Inferior parietal cortex (tissue), 1 donor: ENCODE measurements around the gene CCS.
"Not testable (repeated sequence)": the region's sequence is repeated elsewhere in the genome, so short reads cannot be mapped to it uniquely, and the experiment has no call there.

ENCODE experiments used
- DNase-seq: peaks from one replicate; pipeline ENCODE4 v3.0.0-alpha.2; 2016; ENCODE audit errors: extremely low spot score

CCS gene

DNA sequence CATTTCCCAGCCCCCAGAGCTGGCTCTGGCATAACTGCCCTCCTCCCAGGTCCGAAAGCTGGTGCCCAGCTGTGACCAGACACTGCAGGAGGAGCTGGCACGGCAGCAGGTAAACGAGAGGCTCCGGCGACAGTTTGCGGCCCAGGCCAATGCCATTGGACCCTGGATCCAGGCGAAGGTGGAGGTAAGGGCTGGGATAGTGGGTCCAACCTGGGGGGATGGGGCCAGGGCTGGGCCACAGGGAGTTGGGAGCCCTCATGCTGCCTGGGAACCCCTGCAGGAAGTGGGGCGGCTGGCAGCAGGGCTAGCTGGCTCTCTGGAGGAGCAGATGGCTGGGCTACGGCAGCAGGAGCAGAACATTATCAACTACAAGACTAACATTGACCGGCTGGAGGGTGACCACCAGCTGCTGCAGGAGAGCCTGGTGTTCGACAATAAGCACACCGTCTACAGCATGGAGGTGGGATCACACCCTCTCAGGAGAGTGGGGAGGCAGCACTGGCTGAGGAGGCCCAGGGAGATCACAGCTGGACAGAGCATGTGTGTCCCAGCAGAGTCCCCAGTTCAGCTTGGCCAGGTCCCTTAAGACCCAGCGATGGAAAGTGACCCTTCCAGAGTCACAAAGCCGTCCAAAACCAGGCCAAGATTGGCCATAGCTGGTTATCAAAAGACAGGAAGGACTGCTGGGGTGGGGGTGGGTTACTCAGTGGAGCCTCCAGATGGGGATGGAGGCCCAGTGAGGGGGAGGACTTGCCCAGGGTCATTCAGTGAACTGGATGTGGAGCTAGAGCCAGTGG lies 31.6 kb upstream of the CCS start:
- no peak for DNase-seq

DNA sequence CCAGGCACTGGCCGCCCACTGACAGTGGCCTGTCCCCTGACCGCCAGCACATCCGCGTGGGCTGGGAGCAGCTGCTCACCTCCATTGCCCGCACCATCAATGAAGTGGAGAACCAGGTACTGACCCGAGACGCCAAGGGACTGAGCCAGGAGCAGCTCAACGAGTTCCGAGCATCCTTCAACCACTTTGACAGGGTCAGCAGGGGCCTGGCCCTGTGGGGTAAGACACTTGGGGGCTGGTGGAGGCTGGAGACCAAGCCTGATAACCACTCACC lies 31.1 kb upstream of the CCS start:
- no peak for DNase-seq

DNA sequence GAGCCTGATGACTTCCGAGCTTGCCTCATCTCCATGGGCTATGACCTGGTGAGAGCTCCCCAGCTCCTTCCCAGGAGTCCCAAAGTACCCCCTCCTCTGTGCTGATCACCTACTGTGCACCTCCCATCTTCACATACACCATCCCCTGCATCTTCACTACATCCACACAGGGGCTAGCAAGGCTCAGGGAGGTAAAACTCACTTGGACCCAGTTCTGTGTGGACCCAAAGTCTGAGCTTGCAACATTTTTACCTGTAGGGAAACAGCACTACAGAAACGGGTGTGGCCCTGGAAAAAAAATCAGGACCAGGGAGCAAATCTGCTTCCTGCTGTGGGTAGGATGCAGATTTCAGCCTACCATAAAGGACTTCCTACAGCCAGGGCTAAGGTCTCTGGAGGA lies 30.7 kb upstream of the CCS start:
- DNase-seq, result no peak

DNA sequence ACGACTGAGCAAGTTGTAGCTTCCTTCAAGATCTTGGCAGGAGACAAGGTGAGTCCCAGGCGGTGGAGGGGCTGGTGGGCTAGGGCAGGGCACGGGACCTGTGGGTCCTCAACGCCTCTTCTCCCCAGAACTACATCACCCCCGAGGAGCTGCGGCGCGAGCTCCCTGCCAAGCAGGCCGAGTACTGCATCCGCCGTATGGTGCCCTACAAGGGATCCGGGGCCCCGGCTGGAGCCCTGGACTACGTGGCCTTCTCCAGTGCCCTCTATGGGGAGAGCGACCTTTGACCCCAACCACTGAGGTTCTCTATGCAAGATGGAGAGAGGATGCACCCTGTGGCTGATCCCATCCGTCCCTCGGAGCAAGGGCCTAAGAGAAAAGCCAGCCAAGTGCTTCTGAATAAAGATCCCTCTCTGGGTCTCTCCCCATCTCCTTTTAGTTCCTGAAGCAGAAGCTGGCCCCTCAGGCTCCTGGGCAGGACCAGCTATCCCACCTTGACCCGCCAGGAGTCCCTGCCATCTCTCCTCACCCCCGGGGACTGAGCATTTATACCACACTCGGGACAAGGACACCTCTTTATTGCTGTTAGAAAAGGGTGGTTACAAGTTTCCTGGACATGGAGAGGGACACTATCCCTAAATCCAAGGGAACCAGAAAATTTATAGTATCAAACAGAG lies 29.9 kb upstream of the CCS start:
- no peak for DNase-seq

DNA sequence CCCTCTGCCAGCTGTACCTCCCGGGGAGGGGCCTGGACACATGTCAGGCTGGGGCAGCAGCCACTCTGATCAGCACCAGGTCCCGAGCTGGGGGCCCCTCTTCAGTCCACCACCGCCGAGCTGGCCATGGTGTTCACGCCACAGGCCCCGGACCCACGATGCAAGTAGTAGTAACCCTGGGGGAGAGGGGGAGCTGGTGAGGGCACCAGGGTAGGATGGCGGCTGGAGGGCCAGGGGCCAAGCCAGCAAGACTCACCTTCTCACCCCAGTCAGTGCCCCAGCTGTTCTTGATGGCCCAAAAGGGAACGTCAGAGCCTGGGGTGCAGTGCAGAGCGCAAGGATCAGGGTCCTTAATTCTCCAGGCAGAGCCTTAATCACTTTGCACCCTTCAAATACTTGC lies 29.2 kb upstream of the CCS start:
- DNase-seq, result no peak

DNA sequence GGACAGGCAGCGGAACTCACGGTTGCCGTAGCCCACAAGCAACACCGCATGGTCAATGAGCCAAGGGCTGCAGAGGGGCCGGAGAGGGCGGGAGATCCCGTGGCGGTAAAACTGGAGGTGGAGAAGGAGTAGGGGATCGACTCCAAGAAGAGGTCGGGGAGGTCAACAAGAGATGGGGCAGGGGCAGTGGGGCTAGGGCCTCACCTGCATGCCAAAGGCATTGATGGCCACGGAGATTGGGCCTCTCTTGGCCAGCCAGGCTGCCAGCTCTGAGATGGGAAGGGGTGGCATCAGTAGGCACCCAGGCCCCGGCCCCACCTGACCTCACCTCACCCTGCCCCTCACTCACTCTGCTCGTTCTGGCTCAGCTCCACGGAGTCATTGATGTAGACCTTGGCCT lies 28.4 kb upstream of the CCS start:
- DNase-seq, result no peak

DNA sequence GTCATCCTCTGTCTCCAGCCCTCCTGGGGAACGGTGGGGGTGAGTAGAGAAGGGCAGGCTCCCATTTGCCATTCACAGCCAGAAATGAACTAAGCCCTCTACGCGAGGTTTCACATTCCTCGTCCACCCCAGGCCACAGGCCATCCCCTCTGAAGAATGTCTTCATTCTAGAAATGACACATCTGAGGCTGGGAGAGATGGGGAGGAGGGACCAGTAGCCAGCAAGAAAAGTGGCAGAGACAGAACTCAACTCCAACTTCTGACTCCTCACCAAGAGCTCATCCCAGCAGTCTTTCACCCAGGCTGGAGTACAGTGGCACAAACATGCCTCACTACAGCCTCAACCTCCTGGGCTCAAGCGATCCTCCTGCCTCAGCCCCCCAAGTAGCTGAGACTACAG lies 28.0 kb upstream of the CCS start:
- no peak for DNase-seq

DNA sequence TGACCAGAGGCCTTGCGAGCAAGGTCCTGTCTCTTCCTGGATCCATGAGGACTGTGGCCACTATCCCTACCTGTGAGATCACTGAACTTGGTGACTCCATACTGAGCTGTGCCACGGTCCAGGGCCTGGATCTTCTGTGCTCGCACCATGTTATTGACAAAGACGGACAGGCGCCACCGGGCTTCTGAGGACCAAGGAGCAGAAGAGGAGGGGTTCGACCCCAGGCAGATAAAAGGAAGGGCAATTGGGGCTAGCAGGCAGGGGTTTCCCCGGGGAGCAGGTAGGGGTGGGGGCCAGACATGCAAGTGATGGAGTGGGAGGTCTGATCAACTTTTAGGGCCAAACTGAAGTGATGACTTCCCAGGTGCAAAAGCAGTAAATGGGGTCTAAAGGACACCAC lies 26.8 kb upstream of the CCS start:
- DNase-seq, result no peak

DNA sequence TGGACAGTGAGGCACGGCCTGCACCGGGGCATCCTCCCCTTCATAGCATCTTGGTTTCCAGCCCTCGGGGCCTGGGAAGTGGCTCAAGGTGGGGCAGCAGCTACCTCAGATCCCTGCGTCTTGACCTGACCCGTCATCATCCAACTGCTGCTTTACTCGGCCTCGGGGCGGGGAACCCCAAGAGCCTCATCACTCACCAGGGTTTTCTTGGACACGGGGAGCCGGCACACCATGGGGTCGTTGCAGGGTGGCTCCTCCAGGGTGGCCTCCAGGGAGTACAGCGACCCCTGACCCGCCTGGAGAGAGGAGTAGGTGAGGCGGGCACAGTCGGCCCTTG lies 25.2 kb upstream of the CCS start:
- no peak for DNase-seq

DNA sequence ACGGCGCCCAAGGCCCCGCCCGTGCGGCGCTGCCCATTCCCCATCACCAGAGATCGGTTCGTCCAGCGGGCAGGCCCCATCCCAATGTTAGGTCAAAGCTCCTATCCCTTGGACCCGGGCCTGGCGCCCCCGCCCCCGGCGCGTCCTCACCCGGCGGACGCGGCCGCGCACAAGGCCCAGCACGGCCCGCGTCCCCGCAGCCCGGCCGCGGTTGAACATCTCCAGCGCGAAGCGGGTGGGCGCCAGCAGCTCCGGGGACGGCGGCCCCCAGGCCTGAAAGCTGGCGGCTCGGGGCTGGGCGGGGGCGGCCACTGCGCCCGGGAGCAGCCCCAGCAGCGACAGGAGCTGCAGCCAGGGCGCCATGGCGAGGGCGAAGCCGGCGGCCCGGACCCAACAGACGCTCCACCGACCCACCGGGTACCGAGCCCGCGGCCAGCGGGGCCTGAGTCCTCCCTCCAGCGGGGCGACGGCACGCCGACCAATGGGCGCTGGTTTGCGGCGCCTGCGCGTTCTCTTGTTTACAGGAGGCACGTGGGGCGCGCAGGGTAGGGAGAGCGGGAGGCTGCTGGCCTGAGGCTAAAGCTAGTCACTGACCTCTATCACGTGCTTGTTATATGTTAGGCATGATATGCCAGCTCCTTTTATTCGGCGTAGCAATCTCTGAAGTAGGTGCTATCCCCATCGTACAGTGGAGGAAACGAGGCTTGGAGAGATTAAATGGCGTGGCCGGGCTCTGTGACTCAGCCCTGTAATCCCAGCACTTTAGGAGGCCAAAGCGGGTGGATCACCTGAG lies 24.7 kb upstream of the CCS start, which contains the start of gene CTSF:
CTSF (minus strand) TSS at position 483 of the 793 bp plus-strand sequence; CDS start at position 363, 120 bp downstream.
- peak; percentile 94 for DNase-seq

DNA sequence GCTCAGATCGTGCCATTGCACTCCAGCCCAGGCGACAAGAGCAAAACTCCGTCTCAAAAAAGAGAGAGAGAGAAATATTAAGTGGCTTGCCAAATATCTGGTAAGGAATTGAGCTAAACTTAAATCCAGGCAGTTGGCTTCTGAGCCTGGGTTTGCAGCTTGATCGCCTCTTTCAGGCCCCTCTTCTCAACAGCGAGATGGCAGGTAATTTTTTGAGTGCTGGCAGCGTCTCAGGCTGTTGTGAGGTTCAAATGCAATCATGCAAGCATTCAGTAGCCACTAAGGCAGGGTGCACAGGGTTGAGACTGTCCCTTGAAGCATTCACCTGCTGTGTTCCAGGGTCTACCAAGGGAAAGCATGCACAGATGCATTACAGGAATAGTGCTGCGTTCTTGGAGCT lies 23.9 kb upstream of the CCS start:
- no peak for DNase-seq

DNA sequence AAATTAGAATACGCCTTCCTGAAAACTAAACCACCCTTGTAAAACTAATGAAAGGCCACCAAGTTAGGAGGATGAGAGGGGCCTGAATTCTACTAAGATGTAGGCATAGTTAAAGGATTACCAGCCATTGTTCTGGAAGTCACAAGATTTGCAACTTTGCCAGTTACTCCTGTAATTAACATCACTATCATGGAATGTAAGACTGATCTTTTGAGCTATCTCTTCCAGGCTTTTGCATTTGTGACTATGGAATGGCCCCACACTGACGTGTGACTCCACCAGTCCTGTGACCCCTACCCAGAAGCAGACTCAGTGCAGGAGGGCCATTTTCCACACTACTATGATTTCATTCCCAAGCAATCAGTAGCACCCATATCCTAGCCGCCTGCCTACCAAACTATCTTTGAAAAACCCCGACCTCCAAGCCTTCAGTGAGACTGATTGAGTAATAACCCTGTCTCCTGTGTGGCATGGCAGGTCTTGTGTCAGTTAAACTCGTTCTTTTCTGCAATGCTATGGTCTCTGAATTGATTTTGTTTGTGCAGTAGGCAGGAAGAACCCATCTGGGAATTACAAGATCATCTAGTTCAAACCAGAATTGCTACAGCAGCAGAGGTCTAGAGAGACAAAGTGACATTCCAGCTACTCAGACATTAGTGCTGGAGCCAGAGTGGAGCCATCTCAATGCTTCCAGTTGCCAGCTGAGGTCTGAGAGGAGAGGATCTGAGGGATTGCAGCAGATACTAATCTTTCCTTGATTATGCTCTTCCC lies 22.7 kb upstream of the CCS start:
- no peak for DNase-seq

DNA sequence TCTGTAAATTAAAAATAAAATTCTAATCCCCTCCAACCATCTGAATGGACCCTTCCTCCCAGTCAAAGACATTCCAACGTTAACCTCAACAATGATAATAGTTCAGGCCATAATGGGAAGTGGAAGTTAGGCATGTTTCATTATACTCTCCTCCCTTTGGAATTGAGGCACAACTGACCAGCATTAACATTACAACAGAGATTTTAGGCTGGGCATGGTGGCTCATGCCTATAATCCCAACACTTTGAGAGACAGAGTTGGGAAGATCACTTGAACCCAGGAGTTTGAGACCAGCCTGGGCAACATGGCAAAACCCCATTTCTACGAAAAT lies 22.2 kb upstream of the CCS start:
- DNase-seq, result no peak

DNA sequence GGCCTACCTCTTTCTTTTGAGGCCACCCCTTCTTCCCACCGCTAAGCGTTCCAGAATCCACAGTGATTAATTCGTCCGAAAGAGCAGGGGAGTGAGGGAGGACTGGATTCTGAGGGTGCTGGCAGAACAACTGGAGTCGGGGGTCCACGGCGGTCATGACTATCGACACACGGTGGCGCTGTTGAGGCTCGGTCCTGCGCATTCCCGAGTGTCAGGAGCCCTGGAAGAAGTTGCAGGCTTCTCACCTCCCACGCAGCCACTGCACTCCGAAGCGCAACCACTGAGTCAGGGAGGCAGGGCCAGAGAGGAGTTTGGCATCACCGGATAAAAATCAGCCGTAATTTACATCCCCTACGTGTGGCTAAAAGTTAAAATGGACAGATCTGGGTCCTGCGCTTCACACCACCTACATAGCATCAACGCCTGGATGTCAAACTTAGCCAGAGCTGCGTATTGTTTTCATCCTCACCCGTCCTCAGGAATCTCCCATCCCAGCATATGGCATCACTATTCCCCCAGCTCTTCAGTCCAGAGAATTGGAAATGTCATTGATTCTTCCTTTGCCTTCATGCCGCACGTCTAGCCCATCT lies 13.9 kb upstream of the CCS start:
- DNase-seq, result peak; percentile 72

DNA sequence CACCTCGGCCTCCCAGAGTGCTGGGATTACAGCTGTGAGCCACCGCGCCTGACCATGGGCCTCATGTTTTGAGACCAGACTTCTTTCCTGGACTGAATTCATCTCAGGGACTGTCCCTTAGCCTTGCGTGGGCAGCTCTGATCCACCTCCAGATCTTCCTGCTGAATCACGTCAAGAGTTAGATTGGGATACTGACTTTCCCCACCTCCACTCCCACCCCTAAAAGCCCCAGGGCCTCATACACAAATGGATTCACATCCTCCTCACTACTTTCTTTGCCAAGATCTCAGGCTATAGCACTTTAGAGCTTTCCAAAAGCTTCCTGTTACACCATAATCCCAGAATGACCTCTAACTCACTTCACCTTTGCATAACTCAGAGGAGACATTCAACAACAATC lies 12.2 kb upstream of the CCS start:
- no peak for DNase-seq

DNA sequence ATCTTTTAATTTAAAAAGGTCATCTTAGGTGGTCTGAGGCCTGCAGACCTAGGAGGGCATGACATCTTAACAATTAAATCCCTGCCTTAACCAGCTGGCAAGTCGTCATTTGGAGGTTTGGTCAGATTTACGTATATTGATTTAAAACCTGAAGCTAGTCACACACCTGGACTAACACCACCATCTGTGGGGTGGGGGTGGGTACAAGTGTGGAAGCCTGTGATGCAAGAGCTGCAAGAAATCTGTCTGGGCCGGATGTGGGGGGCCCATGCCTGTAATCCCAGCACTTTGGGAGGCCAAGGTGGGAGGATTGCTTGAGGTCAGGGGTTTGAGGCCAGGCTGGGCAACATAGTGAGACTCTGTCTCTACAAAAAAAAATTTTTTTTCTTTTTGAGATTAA lies 11.7 kb upstream of the CCS start:
- no peak for DNase-seq

DNA sequence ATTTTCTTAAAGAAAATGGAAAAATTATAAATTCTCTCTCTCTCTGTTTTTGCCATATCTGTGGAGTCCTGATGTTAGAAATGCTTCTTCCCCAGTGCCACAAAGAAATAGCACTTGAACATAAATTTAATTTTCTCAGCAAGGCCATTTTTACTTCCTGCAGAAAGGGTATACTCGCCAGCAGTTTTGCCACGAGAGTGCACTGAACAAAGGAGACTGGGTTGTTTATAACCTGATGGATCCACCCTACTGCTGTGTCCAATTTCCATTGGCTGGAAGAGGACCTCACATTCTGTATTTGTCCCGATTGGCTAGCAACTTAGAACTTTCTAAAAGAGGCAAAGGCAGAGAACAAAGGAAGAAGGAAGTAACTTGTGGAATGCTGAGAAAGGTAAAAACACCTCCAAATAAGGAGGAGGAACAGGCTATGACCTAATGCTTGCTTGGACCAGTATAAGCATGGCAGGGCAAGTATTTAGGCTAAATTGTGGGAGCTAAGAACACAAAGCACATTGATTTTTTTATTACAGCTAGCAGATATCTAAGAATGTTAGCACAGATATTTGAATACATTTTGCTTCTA lies 10.3 kb upstream of the CCS start:
- not testable (repeated sequence) for DNase-seq

DNA sequence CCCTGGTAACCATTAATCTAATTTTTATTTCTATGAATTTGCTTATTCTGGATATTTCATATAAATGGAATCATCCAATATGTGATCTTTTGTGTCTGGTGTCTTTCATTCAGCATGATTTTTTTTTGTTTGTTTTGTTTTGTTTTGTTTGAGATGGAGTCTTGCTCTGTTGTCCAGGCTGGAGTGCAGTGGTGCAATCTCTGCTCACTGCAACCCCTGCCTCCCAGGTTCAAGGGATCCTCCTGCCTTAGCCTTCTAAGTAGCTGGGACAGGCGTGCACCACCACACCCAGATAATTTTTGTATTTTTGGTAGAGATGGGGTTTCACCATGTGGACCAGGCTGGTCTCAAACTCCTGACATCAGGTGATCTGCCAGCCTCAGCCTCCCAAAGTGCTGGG lies 7.5 kb upstream of the CCS start:
- not testable (repeated sequence) for DNase-seq

DNA sequence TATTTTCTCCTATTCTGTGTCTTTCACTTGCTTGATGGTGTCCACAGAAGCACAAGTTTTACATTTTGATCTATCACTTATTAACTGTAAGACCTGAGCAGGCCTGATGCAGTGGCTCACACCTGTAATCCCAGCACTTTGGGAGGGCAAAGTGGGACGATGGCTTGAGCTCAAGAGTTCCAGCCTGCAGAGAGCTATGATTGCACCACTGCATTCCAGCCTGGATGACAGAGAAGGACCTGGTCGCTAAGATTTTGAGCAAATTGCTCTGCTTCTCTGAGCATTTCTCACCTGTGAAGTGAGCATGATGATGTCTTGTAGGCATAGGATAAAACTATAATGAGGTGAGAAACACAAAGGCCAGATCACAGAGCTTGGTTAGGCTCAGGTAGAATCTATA lies 6.8 kb upstream of the CCS start:
- DNase-seq, result no peak

DNA sequence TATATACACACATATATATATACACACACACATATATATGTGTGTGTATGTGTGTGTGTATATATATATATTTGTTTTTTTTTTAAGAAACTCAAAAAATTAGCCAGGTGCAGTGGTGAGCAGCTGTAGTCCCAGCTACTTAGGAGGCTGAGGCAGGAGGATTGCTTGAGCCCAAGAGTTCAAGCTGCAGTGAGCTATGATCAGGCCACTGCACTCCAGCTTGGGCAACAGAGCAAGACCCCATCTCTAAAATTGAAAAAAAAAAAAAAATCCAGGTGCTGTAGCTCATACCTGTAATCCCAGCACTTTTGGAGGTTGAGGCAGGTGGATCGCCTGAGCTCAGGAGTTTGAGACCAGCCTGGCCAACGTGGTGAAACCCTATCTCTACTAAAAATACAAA lies 3.7 kb upstream of the CCS start:
- not testable (repeated sequence) for DNase-seq

DNA sequence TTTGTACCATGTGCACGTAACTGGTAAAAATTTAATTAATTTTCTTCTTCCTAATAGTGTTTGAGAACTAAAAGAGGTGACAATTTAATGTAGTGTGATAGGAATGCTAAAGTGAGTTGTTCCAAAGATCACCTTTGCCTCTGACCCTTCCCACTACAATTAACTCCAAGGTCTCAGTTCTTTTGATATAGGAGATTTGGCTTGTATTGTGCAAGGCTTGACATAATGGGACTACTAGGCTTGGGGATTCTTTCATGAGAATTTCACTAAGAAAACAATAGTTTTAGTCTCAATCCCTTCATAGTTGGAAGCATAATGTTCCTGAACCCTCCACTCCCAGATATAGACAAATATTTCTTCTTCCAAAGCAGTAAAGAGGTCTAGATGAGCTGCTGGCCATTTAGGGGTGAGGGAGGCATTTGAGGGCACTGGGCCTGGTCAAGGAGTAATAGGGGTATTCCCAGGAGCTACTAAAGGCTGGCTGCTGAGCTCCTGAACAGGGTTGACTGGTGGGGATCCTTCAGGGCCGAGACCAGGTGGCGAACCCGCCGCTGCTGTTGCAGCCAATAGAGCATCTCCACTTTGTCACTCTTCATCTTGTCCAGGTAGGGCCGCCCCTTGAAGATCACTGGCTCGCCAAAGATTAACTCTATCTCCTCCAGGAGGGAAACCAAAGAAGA lies 2.8 kb upstream of the CCS start:
- no peak for DNase-seq
